OCI-LY1 (cell line): ENCODE measurements around the gene TRABD2A.

Experiments
- H2AFZ ChIP-seq: fragments of 200-600 bp; sonication (generic), shearing (Covaris generic); 2 replicates; pipeline ENCODE4 v1.6.0; 2014; ENCODE audit warnings: antibody characterized with exemption, mild to moderate bottlenecking, low read length
- H3F3A ChIP-seq: fragments of 200-600 bp; sonication (generic), shearing (Covaris generic); 2 replicates; pipeline ENCODE4 v1.6.0; 2014; ENCODE audit warnings: mild to moderate bottlenecking, antibody characterized with exemption, low read length, moderate library complexity; ENCODE audit not compliant: insufficient read depth
- H3K27ac ChIP-seq: fragments of 200-600 bp; sonication (generic); 2 replicates; pipeline ENCODE4 v1.5.1; 2014; ENCODE audit warnings: low read length, mixed run types, mild to moderate bottlenecking, low read depth; ENCODE audit not compliant: poor library complexity, severe bottlenecking
- H3K27me3 ChIP-seq: fragments of 200-600 bp; sonication (generic); 2 replicates; pipeline ENCODE4 v1.6.0; 2014; ENCODE audit warnings: antibody characterized with exemption, mild to moderate bottlenecking, low read length, moderate library complexity; ENCODE audit not compliant: insufficient read depth
- H3K36me3 ChIP-seq: fragments of 200-600 bp; sonication (generic); 2 replicates; pipeline ENCODE4 v1.6.1; 2014; ENCODE audit warnings: mild to moderate bottlenecking, antibody characterized with exemption, low read length, moderate library complexity, mixed read lengths; ENCODE audit not compliant: insufficient read depth
- H3K4me1 ChIP-seq: fragments of 200-600 bp; sonication (generic); 2 replicates; pipeline ENCODE4 v1.5.1; 2014; ENCODE audit warnings: mild to moderate bottlenecking, low read length, moderate library complexity; ENCODE audit not compliant: insufficient read depth, severe bottlenecking
- H3K4me2 ChIP-seq: fragments of 200-600 bp; sonication (generic), shearing (Covaris generic); 2 replicates; pipeline ENCODE4 v1.6.1; 2014; ENCODE audit warnings: low read length
- H3K4me3 ChIP-seq: fragments of 200-600 bp; sonication (generic); 2 replicates; pipeline ENCODE4 v1.5.1; 2014; ENCODE audit warnings: low read length, low read depth, mild to moderate bottlenecking, mixed read lengths; ENCODE audit not compliant: poor library complexity, severe bottlenecking
- H3K79me2 ChIP-seq: fragments of 200-600 bp; shearing (Covaris generic); 2 replicates; pipeline ENCODE4 v1.6.1; 2016; ENCODE audit warnings: mixed run types, low read length, mixed read lengths; ENCODE audit not compliant: insufficient read depth
- H3K9ac ChIP-seq: fragments of 200-600 bp; sonication (generic), shearing (Covaris generic); 2 replicates; pipeline ENCODE4 v1.6.1; 2014; ENCODE audit warnings: mild to moderate bottlenecking, low read length, mixed read lengths
- H3K9me2 ChIP-seq: fragments of 200-600 bp; sonication (generic), shearing (Covaris generic); 2 replicates; pipeline ENCODE4 v1.6.1; 2014; ENCODE audit warnings: low read depth, mild to moderate bottlenecking, low read length, mixed read lengths
- H3K9me3 ChIP-seq: fragments of 200-600 bp; shearing (Covaris generic); 2 replicates; pipeline ENCODE4 v1.6.1; 2014; ENCODE audit warnings: low read length, mixed read lengths
- H4K20me1 ChIP-seq: fragments of 200-600 bp; sonication (generic), shearing (Covaris generic); 2 replicates; pipeline ENCODE4 v1.6.0; 2016; ENCODE audit warnings: mild to moderate bottlenecking, low read length; ENCODE audit not compliant: insufficient read depth
- CTCF ChIP-seq: fragments of 200-600 bp; sonication (generic), shearing (Covaris generic); IDR thresholded peaks from 2 replicates; pipeline ENCODE4 v1.5.1; 2017; ENCODE audit warnings: mild to moderate bottlenecking, antibody characterized with exemption, low read length, moderate library complexity, mixed read lengths
- EZH2 ChIP-seq: fragments of 200-600 bp; sonication (generic), shearing (Covaris generic); IDR thresholded peaks from 2 replicates; pipeline ENCODE4 v1.8.0; 2017; ENCODE audit warnings: borderline replicate concordance, mixed run types, mild to moderate bottlenecking, antibody characterized with exemption, low read length, moderate library complexity, mixed read lengths

The TRABD2A gene

GRCh38 chr2:84925336-84925723 lies 44.4 kb upstream of the TRABD2A start:
- H3K9me3 ChIP-seq, result no peaks in the 10 kb centered on the region
- no peak overlapping the region for H2AFZ ChIP-seq
- no peaks in the 10 kb centered on the region for H4K20me1 ChIP-seq
- peak overlapping the region; percentile 54 for H3K27ac ChIP-seq
- H3K9me2 ChIP-seq, result no peaks in the 10 kb centered on the region
- H3F3A ChIP-seq, result no peaks in the 10 kb centered on the region
- H3K4me1 ChIP-seq, result peaks cover 38% of the 10 kb centered on the region
- 0 out of 2 replicates have a peak overlapping the region, but pooled peaks have one; percentile 13 for H3K4me2 ChIP-seq
- no peaks in the 10 kb centered on the region for H3K79me2 ChIP-seq
- H3K9ac ChIP-seq, result no peak overlapping the region
- H3K27me3 ChIP-seq, result no peaks in the 10 kb centered on the region
- TF ChIP-seq EZH2, result no peak
- H3K36me3 ChIP-seq, result no peaks in the 10 kb centered on the region
- peak overlapping the region; percentile 72 for H3K4me3 ChIP-seq

- Histone ChIP-seq H3K36me3 (no peaks in the 10 kb centered on the region), H3K9me2 (no peaks in the 10 kb centered on the region), H3K4me2 (peak overlapping the region; percentile 39), H3K4me1 (peaks cover 47% of the 10 kb centered on the region), H3F3A (no peaks in the 10 kb centered on the region), H2AFZ (no peak overlapping the region; the same call in 1 of the 2 replicates), H4K20me1 (no peaks in the 10 kb centered on the region), H3K9me3 (no peaks in the 10 kb centered on the region), H3K27ac (peak overlapping the region; percentile 54), H3K79me2 (no peaks in the 10 kb centered on the region), H3K4me3 (no peak overlapping the region), H3K27me3 (no peaks in the 10 kb centered on the region), H3K9ac (0 out of 2 replicates have a peak overlapping the region, but pooled peaks have one; percentile 8)
- TF ChIP-seq CTCF, result no peak
- no peak for TF ChIP-seq EZH2
These were observed 43.6 kb upstream of the TRABD2A start for GRCh38 chr2:84924173-84925106.

- H3F3A ChIP-seq, result no peaks in the 10 kb centered on the region
- no peak overlapping the region for H3K27ac ChIP-seq
- no peaks in the 10 kb centered on the region for H3K27me3 ChIP-seq
- no peak overlapping the region for H3K4me2 ChIP-seq
- no peaks in the 10 kb centered on the region for H4K20me1 ChIP-seq
- no peaks in the 10 kb centered on the region for H3K79me2 ChIP-seq
- H3K9me3 ChIP-seq, result no peaks in the 10 kb centered on the region
- no peak overlapping the region for H3K9ac ChIP-seq
- H3K36me3 ChIP-seq, result no peaks in the 10 kb centered on the region
- peaks cover 50% of the 10 kb centered on the region for H3K4me1 ChIP-seq
- no peaks in the 10 kb centered on the region for H3K9me2 ChIP-seq
- H3K4me3 ChIP-seq, result no peak overlapping the region
- TF ChIP-seq CTCF (no peak), EZH2 (no peak)
- H2AFZ ChIP-seq, result no peak overlapping the region
These were observed 42.1 kb upstream of the TRABD2A start for GRCh38 chr2:84923009-84923408.
